ENCODE measurements around the gene FOXO3.
A peak's percentile ranks its signal among the peaks of the same experiment; 100 is the strongest.
"Not testable (repeated sequence)": the region's sequence is repeated elsewhere in the genome, so short reads cannot be mapped to it uniquely, and the experiment has no call there.

FOXO3 gene

GRCh38 chr6:108556250-108556649 lies 4.5 kb upstream of the FOXO3 start:
- DNase-seq: no peak

GRCh38 chr6:108556866-108557493 lies 3.7 kb upstream of the FOXO3 start:
- peak; percentile 29 for DNase-seq

GRCh38 chr6:108557494-108558371 lies 3.0 kb upstream of the FOXO3 start:
- peak; percentile 47 for DNase-seq

GRCh38 chr6:108558372-108559096 lies 2.2 kb upstream of the FOXO3 start:
- peak; percentile 95 for DNase-seq

- peak; percentile 66 for DNase-seq
Measured at GRCh38 chr6:108559097-108559883, 1.4 kb upstream of the FOXO3 start.

- DNase-seq: no peak
Measured at GRCh38 chr6:108559884-108560462, 744 bp upstream of the FOXO3 start.

- DNase-seq: not testable (repeated sequence)
Measured at GRCh38 chr6:108561309-108561647, 561 bp downstream of the FOXO3 start.

- DNase-seq: no peak
Measured at GRCh38 chr6:108561742-108562502, 1.2 kb downstream of the FOXO3 start.

GRCh38 chr6:108562503-108562993 lies 1.8 kb downstream of the FOXO3 start:
- DNase-seq: peak; percentile 97

- no peak for DNase-seq
Measured at GRCh38 chr6:108563292-108563691, 2.6 kb downstream of the FOXO3 start.

- no peak for DNase-seq
Measured at GRCh38 chr6:108564178-108564577, 3.5 kb downstream of the FOXO3 start.

GRCh38 chr6:108565091-108565766 lies 4.5 kb downstream of the FOXO3 start:
- DNase-seq: peak; percentile 77

GRCh38 chr6:108565893-108566292 lies 5.2 kb downstream of the FOXO3 start:
- peak; percentile 93 for DNase-seq

- DNase-seq: no peak
Measured at GRCh38 chr6:108566406-108566805, 5.7 kb downstream of the FOXO3 start.

- no peak for DNase-seq
Measured at GRCh38 chr6:108568101-108568500, 7.4 kb downstream of the FOXO3 start.

- DNase-seq: no peak
Measured at GRCh38 chr6:108568551-108569305, 8.0 kb downstream of the FOXO3 start.

GRCh38 chr6:108570517-108570916 lies 9.8 kb downstream of the FOXO3 start:
- no peak for DNase-seq

- DNase-seq: no peak
Measured at GRCh38 chr6:108574457-108575141, 13.9 kb downstream of the FOXO3 start.

GRCh38 chr6:108575905-108576494 lies 15.3 kb downstream of the FOXO3 start:
- no peak for DNase-seq
